Measurements from ENCODE around the gene SPSB2.
"Not testable (repeated sequence)": the region's sequence is repeated elsewhere in the genome, so short reads cannot be mapped to it uniquely, and the experiment has no call there.

SPSB2 gene, protein sequence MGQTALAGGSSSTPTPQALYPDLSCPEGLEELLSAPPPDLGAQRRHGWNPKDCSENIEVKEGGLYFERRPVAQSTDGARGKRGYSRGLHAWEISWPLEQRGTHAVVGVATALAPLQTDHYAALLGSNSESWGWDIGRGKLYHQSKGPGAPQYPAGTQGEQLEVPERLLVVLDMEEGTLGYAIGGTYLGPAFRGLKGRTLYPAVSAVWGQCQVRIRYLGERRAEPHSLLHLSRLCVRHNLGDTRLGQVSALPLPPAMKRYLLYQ

DNA sequence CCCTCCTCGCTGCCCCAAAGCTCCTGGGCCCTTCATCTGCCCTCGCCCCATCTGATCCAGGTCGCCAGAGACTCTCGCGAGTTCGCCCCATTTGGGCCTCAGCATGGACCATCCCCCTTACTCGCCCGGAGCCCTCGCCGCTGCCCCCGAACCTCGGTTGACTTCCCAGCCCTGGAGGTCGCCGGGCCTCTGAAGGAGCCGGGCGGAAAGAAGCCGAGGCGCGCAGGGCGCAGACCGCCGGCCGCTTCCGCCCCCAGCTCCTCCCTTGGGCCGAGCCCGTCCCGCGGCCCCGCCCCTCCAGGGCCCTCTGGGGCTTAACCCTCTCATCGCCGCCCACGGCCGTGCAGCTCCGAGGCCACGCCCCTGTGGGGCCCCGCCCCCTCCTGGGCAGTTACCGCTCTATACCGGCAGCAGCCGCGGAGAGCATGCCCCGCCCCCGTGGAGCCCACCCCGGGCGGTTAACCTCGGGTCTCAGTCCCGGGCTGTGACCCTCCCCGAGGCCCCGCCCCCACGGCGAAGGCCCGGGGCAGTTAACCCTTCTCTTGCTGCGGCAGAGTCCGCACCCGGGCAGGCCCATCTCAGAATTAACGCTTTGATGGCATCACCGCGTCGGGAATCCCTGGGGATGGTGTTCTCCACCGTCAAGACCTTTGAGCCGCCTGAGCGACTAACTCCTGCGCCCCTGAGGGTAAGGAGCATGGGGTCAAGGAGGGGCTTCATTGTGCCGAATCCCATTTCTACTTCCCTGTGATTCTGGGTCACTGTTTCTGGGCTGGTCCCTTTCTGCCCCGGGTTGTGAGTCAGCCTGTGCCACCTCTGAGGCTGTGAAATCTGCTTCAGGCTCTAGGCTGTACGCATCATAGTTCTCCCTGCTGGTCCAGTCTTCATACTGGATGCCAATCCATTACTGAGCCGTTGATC is at the start of gene SPSB2:
Gene SPSB2, minus strand, starts transcription at position 210 of the 921 bp plus-strand sequence. CDS start 402 bp downstream, outside the sequence.
- peak; percentile 99 for DNase-seq (ENCODE audit: low read depth in 2 of 2)

- no peak for DNase-seq (ENCODE audit: low read depth in 2 of 2)
Measured at GRCh38 chr12:6921996-6922946, 49.2 kb upstream of the SPSB2 start.

- DNase-seq (ENCODE audit: low read depth in 2 of 2): no peak
Measured at GRCh38 chr12:6921539-6921938, 48.4 kb upstream of the SPSB2 start.

DNA sequence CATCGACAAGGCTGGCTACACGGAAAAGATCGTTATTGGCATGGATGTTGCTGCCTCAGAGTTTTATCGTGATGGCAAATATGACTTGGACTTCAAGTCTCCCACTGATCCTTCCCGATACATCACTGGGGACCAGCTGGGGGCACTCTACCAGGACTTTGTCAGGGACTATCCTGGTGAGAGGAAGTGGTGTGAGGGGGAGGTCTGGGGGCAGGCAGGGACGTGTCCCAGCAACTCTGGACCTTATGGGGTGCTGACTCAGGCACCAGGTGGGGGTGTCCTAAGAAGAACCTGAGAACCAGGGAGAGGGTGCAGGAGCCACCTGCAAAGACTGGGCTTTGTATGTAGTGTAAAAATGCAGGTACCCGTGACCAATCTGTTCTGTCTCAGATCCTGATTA is 46.5 kb upstream of the SPSB2 start:
- DNase-seq (ENCODE audit: low read depth in 2 of 2): no peak

DNA sequence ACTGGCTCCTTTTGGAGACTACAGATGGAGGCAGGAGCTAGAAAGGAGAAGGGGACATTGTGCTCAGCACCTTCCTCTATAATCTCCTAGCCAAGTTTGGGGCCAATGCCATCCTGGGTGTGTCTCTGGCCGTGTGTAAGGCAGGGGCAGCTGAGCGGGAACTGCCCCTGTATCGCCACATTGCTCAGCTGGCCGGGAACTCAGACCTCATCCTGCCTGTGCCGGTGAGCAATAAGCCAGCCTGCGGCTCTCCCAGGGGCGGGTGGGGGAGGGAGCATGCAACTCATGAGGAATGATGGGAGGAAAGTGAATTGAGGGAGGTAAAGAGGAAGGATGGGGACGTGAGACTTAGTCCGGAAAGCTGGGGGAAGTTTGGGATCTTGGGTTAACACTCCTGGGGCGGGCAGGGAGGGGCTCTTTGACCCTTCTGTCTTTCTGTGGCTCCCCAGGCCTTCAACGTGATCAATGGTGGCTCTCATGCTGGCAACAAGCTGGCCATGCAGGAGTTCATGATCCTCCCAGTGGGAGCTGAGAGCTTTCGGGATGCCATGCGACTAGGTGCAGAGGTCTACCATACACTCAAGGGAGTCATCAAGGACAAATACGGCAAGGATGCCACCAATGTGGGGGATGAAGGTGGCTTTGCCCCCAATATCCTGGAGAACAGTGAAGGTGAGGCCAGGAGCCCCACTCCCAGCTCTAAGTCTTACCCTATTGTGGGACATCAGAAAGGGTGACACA is 44.6 kb upstream of the SPSB2 start:
- DNase-seq (ENCODE audit: low read depth in 2 of 2): no peak

GRCh38 chr12:6916426-6917200 is 43.5 kb upstream of the SPSB2 start:
- DNase-seq (ENCODE audit: low read depth in 2 of 2): no peak

DNA sequence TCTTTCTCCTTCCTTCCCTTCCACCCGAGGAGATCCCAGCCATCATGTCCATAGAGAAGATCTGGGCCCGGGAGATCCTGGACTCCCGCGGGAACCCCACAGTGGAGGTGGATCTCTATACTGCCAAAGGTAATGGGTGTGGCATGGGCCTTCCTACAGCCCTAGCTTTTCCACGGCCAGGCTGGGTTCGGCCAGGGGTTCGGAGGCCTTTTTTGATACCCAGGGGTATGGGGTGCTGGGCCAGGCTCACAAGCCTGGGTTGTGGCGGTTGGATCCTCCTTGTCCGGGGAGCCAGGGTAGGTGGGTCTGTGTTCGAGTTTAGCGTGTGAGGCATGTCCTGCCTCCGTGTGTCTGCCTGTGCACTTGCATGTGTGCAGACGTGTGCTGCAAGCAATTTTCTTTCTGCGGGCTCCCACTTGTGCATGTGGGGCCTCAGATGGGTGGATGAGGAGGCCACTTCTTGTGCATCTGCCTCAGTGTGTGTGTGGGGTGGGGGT is 42.7 kb upstream of the SPSB2 start:
- no peak for DNase-seq (ENCODE audit: low read depth in 2 of 2)

GRCh38 chr12:6914947-6915788 is 42.1 kb upstream of the SPSB2 start:
- no peak for DNase-seq (ENCODE audit: low read depth in 2 of 2)

GRCh38 chr12:6914246-6914946 is 41.3 kb upstream of the SPSB2 start, which contains the start of gene ENO2:
ENO2 (plus strand) TSS chr12:6914580; CDS start chr12:6915833, 1,253 bp downstream.
- DNase-seq (ENCODE audit: low read depth in 2 of 2): peak; percentile 68 to 78

DNA sequence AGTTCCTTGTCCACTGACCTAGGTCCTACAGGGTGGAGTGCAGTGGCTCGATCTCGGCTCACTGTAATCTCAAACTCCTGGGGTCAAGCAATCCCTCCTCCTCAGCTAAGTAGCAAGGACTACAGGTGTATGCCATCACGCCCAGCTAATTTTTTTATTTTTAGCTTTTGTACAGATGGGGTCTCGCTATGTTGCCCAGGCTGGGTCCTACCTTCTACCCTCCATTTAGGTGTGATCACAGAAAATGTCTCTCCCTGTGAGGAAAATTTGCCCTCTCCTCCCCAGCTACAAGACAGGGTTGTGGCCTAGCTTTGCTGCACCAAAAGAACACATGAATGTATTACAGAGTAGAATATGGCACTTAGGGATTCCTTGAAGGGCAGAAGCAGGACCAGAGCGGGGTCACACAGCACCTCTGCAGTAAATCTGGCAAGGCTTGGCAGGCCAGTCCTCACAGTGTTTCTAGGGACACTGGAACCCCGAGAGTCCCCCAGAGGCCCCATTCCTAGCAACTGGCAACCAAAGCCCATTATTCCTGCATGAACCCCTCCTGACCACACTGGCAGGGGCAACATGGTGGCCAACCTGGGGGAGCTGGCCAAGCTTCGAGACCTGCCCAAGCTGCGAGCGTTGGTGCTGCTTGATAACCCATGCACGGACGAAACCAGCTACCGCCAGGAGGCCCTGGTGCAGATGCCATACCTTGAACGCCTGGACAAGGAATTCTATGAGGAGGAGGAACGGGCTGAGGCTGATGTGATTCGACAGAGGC is 39.2 kb upstream of the SPSB2 start:
- DNase-seq (ENCODE audit: low read depth in 2 of 2): no peak

- no peak for DNase-seq (ENCODE audit: low read depth in 2 of 2)
Measured at GRCh38 chr12:6909421-6910145, 36.5 kb upstream of the SPSB2 start.

- DNase-seq (ENCODE audit: low read depth in 2 of 2): not testable (repeated sequence)
Measured at GRCh38 chr12:6908141-6908540, 35.0 kb upstream of the SPSB2 start.

GRCh38 chr12:6905414-6906040 is 32.4 kb upstream of the SPSB2 start:
- DNase-seq (ENCODE audit: low read depth in 2 of 2): no peak

DNA sequence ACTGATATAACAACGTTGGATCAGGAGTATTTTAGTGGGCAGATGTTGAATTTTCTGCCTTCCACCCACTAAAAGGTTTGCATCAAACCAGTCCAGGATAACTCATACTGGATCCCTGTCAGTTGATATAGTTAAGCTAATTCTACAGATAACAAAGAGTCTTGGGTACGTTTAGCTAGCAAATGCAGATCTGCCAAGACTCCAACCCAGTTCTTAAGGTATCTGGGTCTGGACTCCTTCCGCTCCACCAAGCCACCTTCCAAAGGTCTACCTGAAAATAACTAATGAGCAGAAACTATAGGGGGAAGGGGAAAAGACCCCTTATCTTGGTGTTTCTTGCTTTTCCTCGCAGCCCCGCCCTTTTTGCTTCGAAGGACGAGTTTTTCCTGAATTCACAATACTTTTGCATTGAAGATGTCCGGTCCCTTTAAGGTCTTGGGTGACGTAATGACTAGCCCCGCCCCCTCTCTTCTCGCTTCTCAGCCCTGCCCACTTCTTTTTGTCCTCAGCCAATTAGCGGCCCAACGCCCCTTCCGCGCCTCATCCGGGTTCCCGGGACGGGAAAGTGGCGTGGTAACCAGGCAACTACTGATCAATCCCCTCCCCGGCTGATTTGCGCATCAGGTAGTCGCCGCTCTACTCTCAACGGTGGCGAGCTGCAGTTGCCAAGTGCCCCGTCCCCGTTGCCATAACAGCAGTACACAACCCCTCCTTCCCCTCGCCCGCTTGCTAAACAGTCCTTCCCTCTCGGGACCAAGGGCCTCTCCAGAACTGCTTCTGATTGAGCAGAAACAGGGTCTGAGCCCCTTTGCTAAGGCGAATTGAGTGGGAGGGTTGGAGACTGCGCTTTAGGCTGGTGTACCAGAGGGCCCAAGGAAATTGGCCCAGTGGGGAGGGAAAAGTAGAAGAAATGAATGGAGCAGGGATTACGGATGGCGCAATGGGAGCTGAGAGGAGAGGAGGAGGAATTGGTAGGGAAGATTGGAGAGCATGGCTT is 31.5 kb upstream of the SPSB2 start, which contains the start of gene LRRC23:
Gene LRRC23, plus strand, starts transcription at position 543 of the 997 bp plus-strand sequence. CDS start 812 bp downstream, outside the sequence.
- DNase-seq (ENCODE audit: low read depth in 2 of 2): peak; percentile 96 to 97

GRCh38 chr12:6903722-6904121 is 30.6 kb upstream of the SPSB2 start:
- DNase-seq (ENCODE audit: low read depth in 2 of 2): no peak
